Mesendoderm (in vitro differentiated cells): ENCODE measurements around the gene MARF1.
A peak's percentile ranks its signal among the peaks of the same experiment; 100 is the strongest.

ENCODE experiments used
- DNase-seq: peaks from one replicate; pipeline ENCODE4 v3.0.0; 2013
- H2AK5ac ChIP-seq: 2 replicates; pipeline ENCODE4 v1.6.1; 2013; ENCODE audit warnings: low read length, inconsistent platforms
- H2BK120ac ChIP-seq: 2 replicates; pipeline ENCODE4 v1.6.1; 2013; ENCODE audit warnings: low read depth, mild to moderate bottlenecking, low read length, moderate library complexity, mixed read lengths
- H2BK15ac ChIP-seq: replicated peaks from 2 replicates; pipeline ENCODE4 v1.6.1; 2013; ENCODE audit warnings: low read depth, mild to moderate bottlenecking, moderate library complexity
- H2BK5ac ChIP-seq: 2 replicates; pipeline ENCODE4 v1.6.1; 2013; ENCODE audit warnings: low read length, inconsistent platforms
- H3K18ac ChIP-seq: 2 replicates; pipeline ENCODE4 v1.6.1; 2013; ENCODE audit warnings: mild to moderate bottlenecking, low read length, mixed read lengths
- H3K23ac ChIP-seq: one replicate; pipeline ENCODE4 v1.6.1; 2013; ENCODE audit warnings: low read length
- H3K27ac ChIP-seq: 2 replicates; pipeline ENCODE4 v1.5.1; 2013; ENCODE audit warnings: low read depth, mild to moderate bottlenecking, inconsistent platforms, low read length, moderate library complexity
- H3K27me3 ChIP-seq: 2 replicates; pipeline ENCODE4 v1.6.1; 2013; ENCODE audit warnings: low read length, control low read depth, mild to moderate bottlenecking, inconsistent platforms; ENCODE audit not compliant: insufficient read depth, poor library complexity
- H3K36me3 ChIP-seq: 2 replicates; pipeline ENCODE4 v1.6.1; 2013; ENCODE audit warnings: low read length, inconsistent platforms; ENCODE audit not compliant: control insufficient read depth, insufficient read depth
- H3K4ac ChIP-seq: one replicate; pipeline ENCODE4 v1.6.1; 2013; ENCODE audit warnings: low read depth, mild to moderate bottlenecking, low read length, moderate library complexity
- H3K4me1 ChIP-seq: 2 replicates; pipeline ENCODE4 v1.6.1; 2013; ENCODE audit warnings: low read depth, low read length, inconsistent platforms; ENCODE audit not compliant: control insufficient read depth
- H3K4me2 ChIP-seq: 2 replicates; pipeline ENCODE4 v1.6.1; 2013; ENCODE audit warnings: low read length
- H3K4me3 ChIP-seq: 2 replicates; pipeline ENCODE4 v1.5.1; 2013; ENCODE audit warnings: mild to moderate bottlenecking, low read length
- H3K56ac ChIP-seq: one replicate; pipeline ENCODE4 v1.6.1; 2013; ENCODE audit warnings: low read length
- H3K79me1 ChIP-seq: 2 replicates; pipeline ENCODE4 v1.6.1; 2013; ENCODE audit warnings: low read length, inconsistent platforms
- H3K79me2 ChIP-seq: 2 replicates; pipeline ENCODE4 v1.6.1; 2013; ENCODE audit warnings: mild to moderate bottlenecking, low read length; ENCODE audit not compliant: control insufficient read depth, insufficient read depth
- H3K9ac ChIP-seq: 2 replicates; pipeline ENCODE4 v1.6.1; 2013; ENCODE audit warnings: low read length, inconsistent platforms
- H4K5ac ChIP-seq: one replicate; pipeline ENCODE4 v1.6.1; 2013; ENCODE audit warnings: low read length
- H4K8ac ChIP-seq: one replicate; pipeline ENCODE4 v1.6.1; 2013; ENCODE audit warnings: low read depth, mild to moderate bottlenecking, control low read depth, low read length, moderate library complexity
- WGBS: extraction: QIAGEN DNeasy Blood & Tissue Kit; methylation state at CpG from one replicate; pipeline ENCODE4 v1.1.7; 2013; ENCODE audit warnings: low lambda C conversion rate, missing lambda C conversion rate; ENCODE audit not compliant: insufficient coverage; ENCODE audit errors: extremely low coverage; 5-methylcytosine and 5-hydroxymethylcytosine counted together

MARF1 gene

DNA sequence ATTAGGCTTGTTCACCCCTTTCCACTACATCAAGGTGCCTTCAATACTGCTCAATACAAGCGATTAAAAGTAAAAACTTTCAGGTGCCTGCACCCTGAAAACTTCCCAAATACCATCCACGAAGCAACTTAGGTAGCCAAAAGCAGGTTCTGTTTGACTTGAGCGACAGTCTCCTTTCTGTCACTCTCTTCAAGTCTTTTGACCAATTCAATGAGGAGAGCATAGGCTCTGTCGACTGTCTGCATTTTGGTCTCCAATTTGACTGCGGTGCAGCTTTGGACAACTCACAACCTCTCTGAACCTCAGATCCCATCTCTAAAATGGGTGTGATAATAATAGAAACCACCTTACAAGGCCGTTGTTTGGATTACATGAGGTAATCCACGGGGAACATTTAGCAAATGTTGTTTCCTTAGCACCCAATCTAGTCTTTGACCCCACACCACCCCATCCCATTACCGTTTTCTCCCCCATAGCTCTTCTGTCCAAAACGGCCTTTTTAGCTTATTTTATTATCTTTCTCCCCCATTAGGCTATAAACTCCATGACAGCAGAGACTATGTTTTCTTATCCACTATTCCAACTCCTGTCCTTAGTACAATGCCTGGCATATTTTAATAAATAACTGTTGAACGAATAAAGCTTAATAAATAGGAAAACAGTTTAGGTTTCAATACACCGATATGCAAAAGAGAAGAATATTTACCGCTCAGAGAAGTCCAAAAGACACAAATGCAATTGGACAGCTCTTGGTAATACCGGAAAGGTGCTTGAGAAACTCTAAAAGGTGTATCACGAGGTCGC, 999 bp downstream of the MARF1 start:
- H4K8ac ChIP-seq = no peak overlapping the region
- H2BK15ac ChIP-seq = no peak overlapping the region
- H3K18ac ChIP-seq = no peak overlapping the region
- peak overlapping the region; percentile 34 for H3K4me2 ChIP-seq
- no CpG with 5 or more reads among the region's 15 CpGs for whole genome bisulfite sequencing
- H3K36me3 ChIP-seq = peaks cover 6% of the 10 kb centered on the region
- no peaks in the 10 kb centered on the region for H3K27me3 ChIP-seq
- peak overlapping the region; percentile 94 for H3K9ac ChIP-seq
- H4K5ac ChIP-seq = no peak overlapping the region
- H3K79me1 ChIP-seq = peaks cover 8% of the 10 kb centered on the region
- H3K4me1 ChIP-seq = peaks cover 2% of the 10 kb centered on the region
- H3K27ac ChIP-seq = peak overlapping the region; percentile 83
- no peak overlapping the region for H3K4ac ChIP-seq
- no peak overlapping the region for H3K23ac ChIP-seq
- H3K79me2 ChIP-seq = peaks cover 16% of the 10 kb centered on the region
- peak overlapping the region; percentile 96 for H3K56ac ChIP-seq
- H2AK5ac ChIP-seq = no peak overlapping the region
- peak overlapping the region; percentile 94 for H3K4me3 ChIP-seq
- no peak overlapping the region for H2BK120ac ChIP-seq
- DNase-seq = no peak
- H2BK5ac ChIP-seq = no peak overlapping the region

DNA sequence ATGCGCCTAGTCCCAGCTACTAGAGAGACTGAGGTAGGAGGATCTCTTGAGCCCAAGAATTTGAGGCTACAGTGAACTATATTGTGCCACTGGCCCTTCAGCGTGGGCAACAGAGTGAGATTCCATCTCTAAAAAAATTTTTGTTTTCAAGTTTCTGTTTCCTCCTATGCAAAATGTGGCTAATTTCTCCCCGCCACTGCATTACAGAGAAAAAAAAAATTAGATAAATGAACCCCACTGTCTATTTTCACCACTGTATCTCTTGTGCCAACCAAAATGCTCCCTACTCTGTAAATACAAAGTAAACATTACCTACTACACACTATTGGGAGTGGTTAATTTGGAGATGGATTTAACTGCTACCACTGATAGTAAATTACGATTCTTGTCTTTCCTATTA, 2.0 kb downstream of the MARF1 start:
- Histone ChIP-seq H3K4ac (peak overlapping the region; percentile 16), H3K4me3 (no peak overlapping the region), H2BK5ac (no peak overlapping the region), H3K79me2 (peaks cover 16% of the 10 kb centered on the region), H3K27ac (no peak overlapping the region), H2AK5ac (no peak overlapping the region), H4K8ac (no peak overlapping the region), H3K23ac (no peak overlapping the region), H3K9ac (no peak overlapping the region), H4K5ac (no peak overlapping the region), H2BK120ac (no peak overlapping the region), H3K79me1 (peaks cover 8% of the 10 kb centered on the region), H3K56ac (no peak overlapping the region), H3K27me3 (no peaks in the 10 kb centered on the region), H3K36me3 (peaks cover 6% of the 10 kb centered on the region), H2BK15ac (no peak overlapping the region), H3K18ac (no peak overlapping the region), H3K4me1 (peaks cover 2% of the 10 kb centered on the region), H3K4me2 (no peak overlapping the region)
- no peak for DNase-seq
- no CpG with 5 or more reads among the region's 4 CpGs for WGBS

DNA sequence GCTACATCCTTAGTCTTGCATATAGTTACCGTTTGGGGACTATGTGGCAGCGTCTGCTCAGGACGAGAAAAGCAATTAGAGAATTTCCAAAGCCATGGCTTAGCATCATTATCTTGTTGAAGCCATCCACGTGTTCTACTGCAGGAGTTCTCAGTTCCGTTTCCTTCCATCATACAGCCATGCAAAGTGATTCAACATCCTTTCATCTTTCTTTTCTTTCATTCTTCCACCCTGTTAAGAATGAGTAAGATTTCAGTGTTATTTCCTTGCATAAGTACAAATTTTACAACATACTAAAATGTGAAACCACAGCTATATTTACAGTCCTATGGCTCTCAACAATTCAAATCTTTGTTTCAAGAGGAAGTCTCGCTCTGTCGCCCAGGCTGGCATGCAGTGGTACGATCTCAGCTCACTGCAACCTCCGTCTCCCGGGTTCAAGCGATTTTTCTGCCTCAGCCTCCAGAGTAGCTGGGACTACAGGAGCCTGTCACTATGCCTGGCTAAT, 3.8 kb downstream of the MARF1 start:
- Histone ChIP-seq H3K27ac (no peak overlapping the region), H3K27me3 (no peaks in the 10 kb centered on the region), H3K9ac (no peak overlapping the region), H3K56ac (no peak overlapping the region), H4K5ac (no peak overlapping the region), H2AK5ac (no peak overlapping the region), H4K8ac (no peak overlapping the region), H2BK15ac (no peak overlapping the region), H3K4ac (no peak overlapping the region), H3K79me1 (peaks cover 8% of the 10 kb centered on the region), H3K18ac (no peak overlapping the region), H2BK5ac (no peak overlapping the region), H3K4me1 (peaks cover 2% of the 10 kb centered on the region), H3K4me2 (no peak overlapping the region), H3K36me3 (peaks cover 9% of the 10 kb centered on the region), H3K79me2 (peaks cover 16% of the 10 kb centered on the region), H2BK120ac (no peak overlapping the region), H3K4me3 (no peak overlapping the region), H3K23ac (no peak overlapping the region)
- WGBS = no CpG with 5 or more reads among the region's 11 CpGs
- DNase-seq = no peak

GRCh38 chr16:15636392-15636873, 6.5 kb downstream of the MARF1 start:
- Histone ChIP-seq H3K56ac (no peak overlapping the region), H3K9ac (no peak overlapping the region), H3K79me2 (peaks cover 9% of the 10 kb centered on the region), H3K4me1 (no peaks in the 10 kb centered on the region), H2AK5ac (no peak overlapping the region), H3K4me3 (no peak overlapping the region), H3K18ac (no peak overlapping the region), H2BK15ac (no peak overlapping the region), H3K4ac (no peak overlapping the region), H3K36me3 (peaks cover 14% of the 10 kb centered on the region), H3K4me2 (no peak overlapping the region), H3K23ac (no peak overlapping the region), H2BK120ac (no peak overlapping the region), H3K79me1 (peaks cover 3% of the 10 kb centered on the region), H3K27me3 (no peaks in the 10 kb centered on the region), H3K27ac (no peak overlapping the region), H4K8ac (no peak overlapping the region), H2BK5ac (no peak overlapping the region), H4K5ac (no peak overlapping the region)
- DNase-seq = no peak

GRCh38 chr16:15635926-15636325, 7.0 kb downstream of the MARF1 start:
- H3K4me2 ChIP-seq = no peak overlapping the region
- no peak overlapping the region for H3K18ac ChIP-seq
- H2BK15ac ChIP-seq = no peak overlapping the region
- H3K23ac ChIP-seq = no peak overlapping the region
- H2BK120ac ChIP-seq = no peak overlapping the region
- peaks cover 3% of the 10 kb centered on the region for H3K79me1 ChIP-seq
- H3K27me3 ChIP-seq = no peaks in the 10 kb centered on the region
- no peak overlapping the region for H4K8ac ChIP-seq
- H3K4me1 ChIP-seq = no peaks in the 10 kb centered on the region
- peaks cover 14% of the 10 kb centered on the region for H3K36me3 ChIP-seq
- H3K9ac ChIP-seq = no peak overlapping the region
- no peak overlapping the region for H4K5ac ChIP-seq
- no peak overlapping the region for H2AK5ac ChIP-seq
- WGBS = no CpG with 5 or more reads among the region's 9 CpGs
- H3K27ac ChIP-seq = no peak overlapping the region
- H3K79me2 ChIP-seq = peaks cover 5% of the 10 kb centered on the region
- DNase-seq = no peak
- H3K4me3 ChIP-seq = no peak overlapping the region
- no peak overlapping the region for H2BK5ac ChIP-seq
- H3K56ac ChIP-seq = no peak overlapping the region
- H3K4ac ChIP-seq = no peak overlapping the region
